GM12864 (cell line): ENCODE measurements around the gene AHI1.

Experiments
- DNase-seq: peaks from one replicate; pipeline ENCODE4 v3.0.0-alpha.2; 2011; ENCODE audit warnings: low read depth
- H3K4me3 ChIP-seq: 2 replicates; pipeline ENCODE4 v1.5.1; 2011; ENCODE audit warnings: mild to moderate bottlenecking, low read depth, low read length, control low read depth
- TF ChIP-seq, protein P1 (sequence below): IDR thresholded peaks from 2 replicates; pipeline ENCODE4 v1.5.1; 2011; ENCODE audit warnings: low read depth, mild to moderate bottlenecking, moderate library complexity, low read length, control low read depth, inconsistent platforms; ENCODE audit errors: missing control alignments

AHI1 gene

DNA sequence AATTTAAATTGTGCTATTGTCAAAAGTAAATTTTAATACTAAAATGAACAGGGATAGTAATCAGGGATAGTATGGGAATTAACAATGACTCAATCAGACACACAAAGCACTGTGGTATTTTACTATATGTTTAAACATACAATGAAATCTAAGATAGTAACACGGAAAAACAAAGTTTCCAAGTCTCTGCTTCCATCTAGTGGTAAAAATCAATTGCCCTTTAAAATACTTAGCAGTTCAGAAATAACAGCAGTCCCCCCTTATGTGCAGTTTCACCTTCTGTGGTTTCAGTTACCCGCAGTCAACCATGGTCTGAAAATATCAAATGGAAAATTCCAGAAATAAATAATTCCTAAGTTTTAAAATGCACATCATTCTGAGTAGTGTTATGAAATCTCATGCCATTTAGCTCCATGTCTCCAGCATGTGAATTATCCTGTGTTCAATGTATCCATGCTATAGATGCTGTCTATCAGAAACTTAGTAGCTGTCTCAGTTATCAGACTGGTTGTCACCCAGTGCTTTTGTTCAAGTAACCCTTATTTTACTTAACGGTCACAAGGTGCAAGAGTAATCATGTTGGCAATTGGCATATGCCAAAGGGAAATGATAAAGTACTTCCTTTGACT lies 58.5 kb downstream of the AHI1 start:
- TF ChIP-seq, protein P1, sequence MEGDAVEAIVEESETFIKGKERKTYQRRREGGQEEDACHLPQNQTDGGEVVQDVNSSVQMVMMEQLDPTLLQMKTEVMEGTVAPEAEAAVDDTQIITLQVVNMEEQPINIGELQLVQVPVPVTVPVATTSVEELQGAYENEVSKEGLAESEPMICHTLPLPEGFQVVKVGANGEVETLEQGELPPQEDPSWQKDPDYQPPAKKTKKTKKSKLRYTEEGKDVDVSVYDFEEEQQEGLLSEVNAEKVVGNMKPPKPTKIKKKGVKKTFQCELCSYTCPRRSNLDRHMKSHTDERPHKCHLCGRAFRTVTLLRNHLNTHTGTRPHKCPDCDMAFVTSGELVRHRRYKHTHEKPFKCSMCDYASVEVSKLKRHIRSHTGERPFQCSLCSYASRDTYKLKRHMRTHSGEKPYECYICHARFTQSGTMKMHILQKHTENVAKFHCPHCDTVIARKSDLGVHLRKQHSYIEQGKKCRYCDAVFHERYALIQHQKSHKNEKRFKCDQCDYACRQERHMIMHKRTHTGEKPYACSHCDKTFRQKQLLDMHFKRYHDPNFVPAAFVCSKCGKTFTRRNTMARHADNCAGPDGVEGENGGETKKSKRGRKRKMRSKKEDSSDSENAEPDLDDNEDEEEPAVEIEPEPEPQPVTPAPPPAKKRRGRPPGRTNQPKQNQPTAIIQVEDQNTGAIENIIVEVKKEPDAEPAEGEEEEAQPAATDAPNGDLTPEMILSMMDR, result peak; percentile 53
- no peak overlapping the region for H3K4me3 ChIP-seq
- DNase-seq, result peak; percentile 13

DNA sequence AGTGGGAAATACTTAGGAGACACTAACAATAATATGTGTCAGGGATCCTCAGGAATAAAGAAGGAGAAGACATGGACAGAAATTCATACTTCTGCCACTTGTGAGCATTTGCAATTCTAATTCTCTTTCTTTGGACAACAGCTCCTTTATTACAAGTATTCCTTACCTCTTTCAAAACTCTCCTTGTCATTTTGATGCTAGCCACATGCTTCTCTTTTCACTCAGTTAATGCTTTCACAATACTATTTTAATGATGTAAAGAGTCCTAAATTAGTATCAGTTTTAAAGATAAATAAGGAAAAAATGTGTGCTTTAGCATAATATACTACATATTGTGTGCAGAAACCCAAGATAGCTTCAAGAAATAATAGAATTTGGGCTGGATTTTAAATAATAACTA lies 62.5 kb downstream of the AHI1 start:
- DNase-seq, result no peak

DNA sequence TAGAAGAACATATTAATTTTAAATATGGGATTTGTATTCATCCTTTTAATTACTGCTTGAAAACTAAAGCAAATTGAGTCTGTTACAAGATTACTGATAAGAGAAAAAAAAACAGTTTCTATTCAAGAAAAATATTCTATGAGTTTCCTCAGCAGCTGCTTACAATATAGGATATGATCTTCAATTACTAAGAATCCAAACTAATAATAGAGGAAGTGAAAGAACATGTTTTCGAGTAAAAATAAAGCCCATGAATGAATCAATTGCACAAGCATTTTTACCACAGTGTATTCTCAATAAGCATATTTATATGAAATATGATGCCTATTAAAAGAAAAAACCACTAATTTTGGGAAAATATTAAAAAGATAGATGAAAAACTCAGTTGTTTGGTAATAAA lies 63.4 kb downstream of the AHI1 start:
- TF ChIP-seq, protein P1, result no peak
- DNase-seq, result no peak
- H3K4me3 ChIP-seq, result no peak overlapping the region

More for the DNA sequence above, 62.5 kb downstream of the AHI1 start:
- H3K4me3 ChIP-seq, result no peak overlapping the region
- TF ChIP-seq, protein P1, result no peak

DNA sequence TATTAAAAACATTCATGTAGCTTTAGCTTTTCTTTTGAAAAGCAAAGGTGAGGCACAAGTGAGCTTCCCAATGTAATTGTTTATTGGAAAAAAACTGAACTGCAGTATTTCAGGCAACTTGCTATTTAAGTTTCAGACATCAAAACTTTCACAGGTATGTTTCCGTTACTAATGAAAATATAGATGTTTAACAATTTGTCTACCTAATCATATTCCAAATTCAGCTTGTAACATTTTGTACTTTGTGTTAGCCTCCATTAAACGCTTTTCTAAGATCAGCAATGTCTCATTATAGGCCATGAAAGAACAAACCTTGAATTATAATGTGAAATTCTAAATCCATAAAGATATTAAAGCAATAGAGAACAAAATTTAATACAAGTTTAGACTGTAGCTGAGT lies 69.5 kb downstream of the AHI1 start:
- DNase-seq, result no peak
- no peak overlapping the region for H3K4me3 ChIP-seq
- TF ChIP-seq, protein P1, result no peak

DNA sequence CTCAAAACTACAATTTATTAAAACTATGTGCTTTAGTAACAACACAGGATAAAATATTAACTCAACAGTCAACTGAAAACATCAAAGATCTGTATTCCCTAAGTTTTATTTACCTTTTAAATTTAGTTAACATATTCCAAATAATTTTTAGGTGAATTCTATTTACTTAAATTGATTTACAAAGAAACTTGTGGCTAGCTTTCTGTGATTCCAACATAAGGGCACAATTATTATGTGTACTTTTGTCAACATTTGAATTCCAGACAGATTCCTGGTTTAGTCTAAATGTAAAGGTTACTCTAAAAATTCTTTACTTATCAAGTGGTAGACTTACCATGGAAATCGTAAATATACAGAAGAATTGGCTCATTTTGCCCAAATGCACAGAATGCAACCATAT lies 70.7 kb downstream of the AHI1 start:
- DNase-seq, result no peak
- no peak overlapping the region for H3K4me3 ChIP-seq
- TF ChIP-seq, protein P1, result no peak

DNA sequence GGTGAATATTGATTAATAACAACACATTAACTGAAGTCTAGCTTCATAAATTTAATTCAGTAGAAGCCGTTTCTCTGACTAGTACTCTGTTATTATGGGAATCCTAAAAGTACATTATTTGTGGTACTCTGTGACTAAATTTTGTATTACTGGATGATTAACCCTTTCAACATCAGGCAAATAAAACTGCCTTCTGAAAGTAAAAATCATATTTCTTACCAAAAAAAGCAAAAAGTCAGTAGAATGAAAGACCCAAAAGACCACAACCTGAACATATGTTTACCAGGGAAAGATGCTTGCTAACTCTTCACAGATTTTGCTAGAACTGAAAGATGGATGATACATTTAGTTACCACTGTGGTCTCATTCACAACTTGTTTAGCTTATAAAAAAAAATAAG lies 73.2 kb downstream of the AHI1 start:
- H3K4me3 ChIP-seq, result no peak overlapping the region
- TF ChIP-seq, protein P1, result no peak
- DNase-seq, result no peak

DNA sequence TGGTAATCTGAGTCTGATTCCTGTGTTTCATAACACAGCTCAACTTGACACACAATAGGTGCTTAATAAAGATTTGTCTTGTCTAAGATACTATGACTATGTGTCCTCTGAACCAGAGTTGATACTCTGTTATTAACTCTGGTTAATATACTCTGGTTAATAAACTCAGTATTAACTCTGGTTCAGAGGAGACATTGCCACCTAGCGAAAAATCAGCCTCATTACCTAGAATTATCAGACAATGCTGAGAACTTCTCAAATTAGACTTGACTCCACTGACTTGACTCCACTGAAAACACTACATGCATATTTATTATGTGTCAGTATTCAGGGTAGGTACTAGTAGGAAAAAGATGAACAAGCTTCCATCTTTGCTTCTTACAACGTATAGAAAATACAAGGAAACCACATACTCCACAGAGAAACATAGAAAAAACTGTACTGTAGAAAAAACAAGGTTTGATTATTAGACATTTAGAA lies 73.9 kb downstream of the AHI1 start:
- no peak overlapping the region for H3K4me3 ChIP-seq
- TF ChIP-seq, protein P1, result peak; percentile 56
- peak; percentile 36 for DNase-seq
